OCI-LY3 (cell line): ENCODE results near the gene ABLIM3.

Experiments
- CTCF ChIP-seq: fragments of 200-600, 300-600 bp; sonication (generic); IDR thresholded peaks from 2 replicates; pipeline ENCODE4 v1.5.1; 2014; ENCODE audit warnings: antibody characterized with exemption, low read length, low read depth
- EZH2phosphoT487 ChIP-seq: fragments of 200-600 bp; shearing (Covaris generic); IDR thresholded peaks from 2 replicates; pipeline ENCODE4 v1.6.1; 2018; ENCODE audit warnings: antibody characterized with exemption, mixed run types, low read depth

DNA sequence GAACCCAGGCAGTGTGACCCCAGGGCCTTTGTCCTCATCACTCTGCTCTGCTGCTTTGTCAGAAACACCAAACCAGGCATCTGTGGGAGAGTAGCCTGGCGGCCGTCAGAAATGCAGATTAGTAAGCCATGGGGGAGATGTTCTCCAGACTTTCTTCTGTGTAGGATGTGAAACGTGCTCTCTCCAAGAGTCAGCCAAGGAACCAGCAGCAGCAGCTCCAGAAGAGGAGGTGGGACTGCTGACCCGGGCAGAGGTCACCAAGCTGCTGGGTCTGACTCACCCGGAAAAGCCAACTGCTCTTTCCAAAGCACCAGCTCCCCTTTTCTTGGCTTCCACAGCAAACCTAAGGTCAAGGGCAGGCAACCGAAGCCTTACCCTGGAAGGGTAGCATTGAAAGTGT lies 14.4 kb upstream of the ABLIM3 start:
- TF ChIP-seq CTCF (no peak), EZH2phosphoT487 (no peak)
